Thyroid gland (tissue), 4 donors: ENCODE data around the gene KAT2A. TPM values are rescaled to one million over a fixed set of nuclear protein-coding genes. Genes with fewer than 3 reads are reported as not detected.

Experiments used
- DNase-seq, 2 donors: peaks; one replicate each; pipeline ENCODE4 v3.0.0-alpha.2; 2019
- H3K27ac ChIP-seq, 3 donors: fragments of 200-600 bp; sonication (generic); 1 replicate in 2 of 3; 2 replicates in 1 of 3; pipeline ENCODE4 v1.5.1; 2016 to 2019; ENCODE audit warnings: mild to moderate bottlenecking in 1 of 3, moderate library complexity in 1 of 3
- H3K27me3 ChIP-seq: fragments of 200-600 bp; sonication (generic); one replicate; pipeline ENCODE4 v1.5.1; 2019
- H3K36me3 ChIP-seq, 2 donors: fragments of 200-600 bp; sonication (generic); one replicate each; pipeline ENCODE4 v1.5.1; 2016 to 2019
- H3K4me1 ChIP-seq, 2 donors: fragments of 200-600 bp; sonication (generic); one replicate each; pipeline ENCODE4 v1.5.1; 2017 to 2019
- H3K4me3 ChIP-seq, 3 donors: fragments of 200-600 bp; sonication (generic); replicated peaks in 1 of 3; 1 replicate in 2 of 3; 2 replicates in 1 of 3; pipeline ENCODE4 v1.5.1; 2016; ENCODE audit warnings: mild to moderate bottlenecking in 1 of 3
- H3K9me3 ChIP-seq: fragments of 200-600 bp; sonication (generic); one replicate; pipeline ENCODE4 v1.5.1; 2017
- POLR2A ChIP-seq, 2 donors: fragments of 450-650 bp; IDR thresholded peaks; one replicate each; pipeline ENCODE4 v1.6.1; 2017; ENCODE audit warnings: antibody characterized with exemption in 2 of 2, mild to moderate bottlenecking in 2 of 2, moderate library complexity in 1 of 2
- WGBS, 2 donors: methylation state at CpG; one replicate each; pipeline ENCODE4 v1.1.5; 2017; 5-methylcytosine and 5-hydroxymethylcytosine counted together
- intact Hi-C: fragments of 100-400 bp; cut with DNase I; formaldehyde crosslinking; loops from one replicate; pipeline ENCODE4 v1.15.1; 2023
- total RNA-seq, 4 donors: library from RNA; depleted of rRNA; stranded (reverse); fragments of >200 nt; gene quantifications; one replicate each; pipeline ENCODE4 v1.2.3, GENCODE V29; 2016
- TF ChIP-seq, protein P1 (sequence below), 6 experiments: fragments of 200-600 bp in 3 of 6; fragments of 450-650 bp in 3 of 6; sonication (generic) in 3 of 6; IDR thresholded peaks; one replicate each; pipeline ENCODE4 v1.5.1; 2016 to 2019; ENCODE audit warnings: antibody characterized with exemption in 6 of 6, mild to moderate bottlenecking in 2 of 6, inconsistent platforms in 1 of 6, moderate library complexity in 1 of 6

KAT2A gene
- total RNA-seq, 4 donors from 2014 or later: 14.2 to 37.9 (median 23.3) TPM

DNA sequence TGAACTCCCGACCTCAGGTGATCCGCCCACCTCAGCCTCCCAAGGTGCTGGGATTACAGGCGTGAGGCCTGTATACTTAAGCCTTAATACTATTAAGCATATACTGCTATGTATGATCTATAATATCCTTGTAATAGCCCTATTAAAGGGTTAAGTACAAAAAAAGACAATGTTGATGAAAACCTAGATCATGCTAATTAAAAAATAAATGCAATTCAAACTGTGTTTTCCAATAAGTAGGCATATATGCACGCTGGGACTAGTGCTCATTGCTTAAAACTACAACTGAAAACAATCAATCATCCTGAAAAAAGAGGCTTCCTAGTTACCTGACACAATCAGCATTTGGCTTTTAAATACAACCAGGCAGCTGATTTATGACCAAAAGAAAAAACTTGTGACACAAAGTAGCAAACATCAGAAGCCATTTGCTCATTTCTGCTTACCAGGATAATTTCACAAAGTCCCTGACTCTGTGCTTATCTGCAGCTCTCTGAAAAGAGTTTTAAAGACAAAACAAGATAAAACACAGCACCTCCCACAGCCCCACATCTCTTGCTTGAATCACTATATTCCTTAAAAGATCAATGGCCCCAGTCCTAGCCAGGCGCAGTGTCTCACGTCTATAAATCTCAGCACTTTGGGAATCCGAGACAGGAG lies 34.0 kb downstream of the KAT2A start:
- no peaks in the 10 kb centered on the region for H3K36me3 ChIP-seq
- no peaks in the 10 kb centered on the region for H3K27me3 ChIP-seq
- no peak overlapping the region for H3K4me3 ChIP-seq
- DNase-seq: no peak
- intact Hi-C loops: no loop called here
- H3K27ac ChIP-seq: no peak overlapping the region
- TF ChIP-seq, protein P1, sequence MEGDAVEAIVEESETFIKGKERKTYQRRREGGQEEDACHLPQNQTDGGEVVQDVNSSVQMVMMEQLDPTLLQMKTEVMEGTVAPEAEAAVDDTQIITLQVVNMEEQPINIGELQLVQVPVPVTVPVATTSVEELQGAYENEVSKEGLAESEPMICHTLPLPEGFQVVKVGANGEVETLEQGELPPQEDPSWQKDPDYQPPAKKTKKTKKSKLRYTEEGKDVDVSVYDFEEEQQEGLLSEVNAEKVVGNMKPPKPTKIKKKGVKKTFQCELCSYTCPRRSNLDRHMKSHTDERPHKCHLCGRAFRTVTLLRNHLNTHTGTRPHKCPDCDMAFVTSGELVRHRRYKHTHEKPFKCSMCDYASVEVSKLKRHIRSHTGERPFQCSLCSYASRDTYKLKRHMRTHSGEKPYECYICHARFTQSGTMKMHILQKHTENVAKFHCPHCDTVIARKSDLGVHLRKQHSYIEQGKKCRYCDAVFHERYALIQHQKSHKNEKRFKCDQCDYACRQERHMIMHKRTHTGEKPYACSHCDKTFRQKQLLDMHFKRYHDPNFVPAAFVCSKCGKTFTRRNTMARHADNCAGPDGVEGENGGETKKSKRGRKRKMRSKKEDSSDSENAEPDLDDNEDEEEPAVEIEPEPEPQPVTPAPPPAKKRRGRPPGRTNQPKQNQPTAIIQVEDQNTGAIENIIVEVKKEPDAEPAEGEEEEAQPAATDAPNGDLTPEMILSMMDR (IDR thresholded peaks at IDR 0.05): no peak
- TF ChIP-seq POLR2A (IDR thresholded peaks at IDR 0.05): no peak
- 79 to 81% methylated on average over 7 of the region's 7 CpGs for WGBS, 2 donors
- no peaks in the 10 kb centered on the region for H3K9me3 ChIP-seq
- H3K4me1 ChIP-seq: no peaks in the 10 kb centered on the region

DNA sequence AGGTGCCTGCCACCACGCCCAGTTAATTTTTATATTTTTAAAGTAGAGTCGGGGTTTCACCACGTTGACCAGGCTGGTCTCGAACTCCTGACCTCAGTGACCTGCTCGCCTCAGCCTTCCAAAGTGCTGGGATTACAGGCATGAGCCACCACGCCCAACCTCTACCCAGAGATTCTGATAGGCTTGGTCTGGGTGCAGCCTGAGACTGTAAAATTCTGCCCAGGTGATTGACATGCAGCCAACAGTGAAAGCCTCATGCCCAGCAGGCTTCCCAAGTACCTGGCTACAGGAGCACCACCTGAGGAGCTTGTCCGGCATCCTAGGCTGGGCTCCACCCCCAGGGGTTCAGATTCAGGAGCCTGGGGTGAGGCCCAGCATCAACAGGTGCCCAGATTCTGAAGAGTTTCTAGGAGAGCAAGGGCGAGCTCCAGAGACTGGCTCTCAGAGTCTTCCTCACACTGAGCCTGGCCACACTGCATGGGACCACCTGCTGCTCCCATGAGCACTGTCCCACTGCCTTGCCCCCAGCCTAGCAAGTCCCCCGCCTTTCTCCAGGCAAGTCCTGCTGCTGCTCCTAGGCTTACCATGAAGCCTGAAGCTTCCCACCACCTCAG lies 39.5 kb downstream of the KAT2A start:
- Histone ChIP-seq H3K9me3 (no peaks in the 10 kb centered on the region), H3K36me3 (no peaks in the 10 kb centered on the region), H3K27ac (no peak overlapping the region), H3K27me3 (no peaks in the 10 kb centered on the region), H3K4me3 (no peak overlapping the region), H3K4me1 (no peaks in the 10 kb centered on the region)
- no peak for DNase-seq
- intact Hi-C loops: no loop called here
- no peak for TF ChIP-seq POLR2A (IDR thresholded peaks at IDR 0.05)
- TF ChIP-seq, protein P1 (IDR thresholded peaks at IDR 0.05): no peak
- 89 to 90% methylated on average over 8 to 9 of the region's 9 CpGs for WGBS, 2 donors

- intact Hi-C loops: no loop called here
These were observed 41.6 kb downstream of the KAT2A start for GRCh38 chr17:42079541-42079940.

GRCh38 chr17:42078396-42079043 lies 42.6 kb downstream of the KAT2A start:
- WGBS, 2 donors: 63 to 65% methylated on average over 8 of the region's 8 CpGs
- TF ChIP-seq, protein P1 (IDR thresholded peaks at IDR 0.05): no peak
- no peak for TF ChIP-seq POLR2A (IDR thresholded peaks at IDR 0.05)
- Histone ChIP-seq H3K36me3 (no peaks in the 10 kb centered on the region), H3K4me3 (no peak overlapping the region), H3K27ac (no peak overlapping the region), H3K9me3 (no peaks in the 10 kb centered on the region), H3K27me3 (no peaks in the 10 kb centered on the region), H3K4me1 (no peaks in the 10 kb centered on the region)
- intact Hi-C loops: no loop called here
- no peak for DNase-seq

More at GRCh38 chr17:42079541-42079940, 41.6 kb downstream of the KAT2A start:
- no peaks in the 10 kb centered on the region for H3K36me3 ChIP-seq
- no peak for DNase-seq
- no peak overlapping the region for H3K4me3 ChIP-seq
- no peak overlapping the region for H3K27ac ChIP-seq
- TF ChIP-seq, protein P1 (IDR thresholded peaks at IDR 0.05): no peak
- no peak for TF ChIP-seq POLR2A (IDR thresholded peaks at IDR 0.05)
- 87 to 88% methylated on average over 2 of the region's 2 CpGs for WGBS, 2 donors
- H3K9me3 ChIP-seq: no peaks in the 10 kb centered on the region
- no peaks in the 10 kb centered on the region for H3K27me3 ChIP-seq
- no peaks in the 10 kb centered on the region for H3K4me1 ChIP-seq

- Histone ChIP-seq H3K9me3 (no peaks in the 10 kb centered on the region), H3K36me3 (no peaks in the 10 kb centered on the region), H3K27me3 (no peaks in the 10 kb centered on the region), H3K4me1 (peaks cover 0 to under 1% of the 10 kb centered on the region in 2 donors), H3K27ac (no peak overlapping the region), H3K4me3 (no peak overlapping the region)
- no peak for TF ChIP-seq POLR2A (IDR thresholded peaks at IDR 0.05)
- TF ChIP-seq, protein P1 (IDR thresholded peaks at IDR 0.05): no peak
- 86 to 92% methylated on average over 4 to 5 of the region's 5 CpGs for WGBS, 2 donors
- no peak for DNase-seq
- intact Hi-C loops: no loop called here
These were observed 43.4 kb downstream of the KAT2A start for GRCh38 chr17:42077755-42078154.
